IPS-11a (cell line): ENCODE results near the gene ETV7.

Experiments used
- H3K4me3 ChIP-seq: one replicate; pipeline ENCODE4 v1.5.1; 2013; ENCODE audit warnings: low read depth, low read length, control low read depth

Gene ETV7

GRCh38 chr6:36384095-36384494 lies 3.4 kb downstream of the ETV7 start:
- H3K4me3 ChIP-seq: no peak overlapping the region

- no peak overlapping the region for H3K4me3 ChIP-seq
Measured at GRCh38 chr6:36383606-36384005, 3.9 kb downstream of the ETV7 start.

GRCh38 chr6:36382976-36383375 lies 4.5 kb downstream of the ETV7 start:
- no peak overlapping the region for H3K4me3 ChIP-seq

GRCh38 chr6:36381502-36382389 lies 5.7 kb downstream of the ETV7 start:
- H3K4me3 ChIP-seq: no peak overlapping the region

GRCh38 chr6:36380166-36380565 lies 7.3 kb downstream of the ETV7 start:
- H3K4me3 ChIP-seq: no peak overlapping the region

- no peak overlapping the region for H3K4me3 ChIP-seq
Measured at GRCh38 chr6:36378936-36379335, 8.5 kb downstream of the ETV7 start.

GRCh38 chr6:36378243-36378920 lies 9.1 kb downstream of the ETV7 start:
- H3K4me3 ChIP-seq: no peak overlapping the region

- no peak overlapping the region for H3K4me3 ChIP-seq
Measured at GRCh38 chr6:36377594-36377993, 9.9 kb downstream of the ETV7 start.

GRCh38 chr6:36376742-36377141 lies 10.7 kb downstream of the ETV7 start:
- no peak overlapping the region for H3K4me3 ChIP-seq

GRCh38 chr6:36376183-36376582 lies 11.3 kb downstream of the ETV7 start:
- no peak overlapping the region for H3K4me3 ChIP-seq

- H3K4me3 ChIP-seq: no peak overlapping the region
Measured at GRCh38 chr6:36375644-36376155, 11.8 kb downstream of the ETV7 start.

- no peak overlapping the region for H3K4me3 ChIP-seq
Measured at GRCh38 chr6:36374972-36375371, 12.5 kb downstream of the ETV7 start.

GRCh38 chr6:36374194-36374593 lies 13.3 kb downstream of the ETV7 start:
- H3K4me3 ChIP-seq: no peak overlapping the region

GRCh38 chr6:36373368-36374019 lies 14.0 kb downstream of the ETV7 start:
- no peak overlapping the region for H3K4me3 ChIP-seq

- no peak overlapping the region for H3K4me3 ChIP-seq
Measured at GRCh38 chr6:36372088-36372487, 15.4 kb downstream of the ETV7 start.

- no peak overlapping the region for H3K4me3 ChIP-seq
Measured at GRCh38 chr6:36371211-36371610, 16.3 kb downstream of the ETV7 start.

GRCh38 chr6:36370638-36371037 lies 16.8 kb downstream of the ETV7 start:
- H3K4me3 ChIP-seq: no peak overlapping the region

- no peak overlapping the region for H3K4me3 ChIP-seq
Measured at GRCh38 chr6:36368921-36369865, 18.3 kb downstream of the ETV7 start.

- no peak overlapping the region for H3K4me3 ChIP-seq
Measured at GRCh38 chr6:36368421-36368820, 19.0 kb downstream of the ETV7 start.

GRCh38 chr6:36367743-36368142 lies 19.7 kb downstream of the ETV7 start:
- H3K4me3 ChIP-seq: no peak overlapping the region
